Stimulated activated CD4-positive, alpha-beta T cell treated with anti-CD3 and anti-CD28 coated beads, TNF-alpha, amount 100 ng/mL, for 24 hours (primary cell): ENCODE data around the gene TMEM218.

Experiments
- DNase-seq, 3 experiments: peaks; one replicate each; pipeline ENCODE4 v3.0.0-alpha.2; 2020; ENCODE audit warnings: low read depth in 3 of 3

TMEM218 gene

DNA sequence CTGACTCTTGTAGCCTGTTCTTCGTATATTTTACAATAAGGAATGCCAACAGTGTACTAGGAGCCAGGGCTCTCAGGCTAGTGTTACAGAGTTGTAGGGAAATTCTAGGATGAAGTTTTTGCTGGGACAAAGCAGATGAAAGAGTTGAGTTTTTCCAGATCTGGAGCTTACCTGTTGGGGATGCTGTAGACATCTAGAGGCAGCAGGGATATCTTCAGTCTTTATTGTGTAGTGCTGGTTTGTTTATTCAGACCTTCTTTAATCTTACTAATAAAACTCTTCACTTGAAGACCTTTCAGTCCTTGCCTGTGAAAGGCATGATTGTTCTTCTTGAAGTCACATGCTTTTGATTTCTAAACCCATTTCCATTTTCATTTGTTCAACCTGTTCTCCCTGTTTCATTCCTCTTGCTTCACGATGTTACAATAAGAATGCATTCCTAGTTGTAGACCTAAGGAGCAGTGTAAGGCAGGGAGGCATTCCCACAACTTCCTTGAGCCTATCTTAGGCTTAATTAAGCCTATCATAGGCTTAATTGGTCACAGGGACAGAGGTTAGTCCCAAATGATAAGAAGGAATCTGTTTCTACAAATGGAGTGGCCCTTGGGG is 56.2 kb downstream of the TMEM218 start:
- DNase-seq, result no peak

DNA sequence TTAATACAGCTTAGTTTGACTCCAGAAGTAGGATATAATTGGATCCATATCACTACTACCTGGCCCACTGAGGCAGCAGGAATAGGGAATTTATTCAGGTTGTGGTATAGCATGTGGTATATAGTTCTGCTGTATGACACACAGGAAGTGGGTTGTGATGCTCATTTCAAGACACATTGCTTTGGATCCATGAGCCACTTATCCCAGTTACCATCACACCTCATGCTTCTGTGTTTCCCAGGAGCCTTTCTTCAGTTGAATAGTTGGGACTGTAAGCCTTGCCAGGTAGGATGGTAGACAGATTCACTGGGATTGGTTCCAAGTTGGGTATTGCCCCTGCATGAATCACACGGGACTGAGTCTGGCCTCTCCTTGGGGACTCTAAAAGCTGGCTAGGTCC is 58.3 kb downstream of the TMEM218 start:
- DNase-seq, result no peak

DNA sequence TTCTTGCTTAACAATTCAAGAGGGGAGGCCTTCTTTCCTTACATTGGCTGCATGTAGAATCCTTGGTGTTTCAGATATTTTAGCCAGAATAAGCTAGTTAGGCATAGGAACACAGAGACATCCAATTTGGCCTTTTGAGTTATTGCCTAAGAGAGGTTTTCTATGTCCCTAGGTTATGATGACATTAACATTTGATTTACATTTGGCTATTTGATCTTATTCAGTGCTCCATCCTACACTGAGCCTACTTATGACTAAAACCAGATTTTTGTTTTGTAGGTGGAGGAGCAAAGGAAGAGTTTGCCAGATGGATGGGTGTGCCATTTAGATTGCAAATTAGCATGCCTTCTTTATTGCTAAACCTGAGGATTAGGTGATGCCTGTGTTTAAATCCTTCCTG is 59.4 kb downstream of the TMEM218 start:
- DNase-seq, result no peak

GRCh38 chr11:125049164-125049792 is 62.1 kb downstream of the TMEM218 start:
- DNase-seq, result no peak
